PFSK-1 (cell line): ENCODE measurements around the gene FAM222B.

Experiments
- FOXP2 ChIP-seq: optimal IDR thresholded peaks from 2 replicates; pipeline ENCODE3; 2011; ENCODE audit warnings: borderline replicate concordance, control low read depth, inconsistent platforms; ENCODE audit not compliant: insufficient read depth; ENCODE audit errors: extremely low read length, extremely low read depth
- POLR2AphosphoS5 ChIP-seq: IDR thresholded peaks from 2 replicates; pipeline ENCODE4 v1.6.1; 2012; ENCODE audit warnings: low read depth, mild to moderate bottlenecking, control low read depth, low read length, moderate library complexity
- SIN3A ChIP-seq: IDR thresholded peaks from 2 replicates; pipeline ENCODE4 v1.6.1; 2012; ENCODE audit warnings: mild to moderate bottlenecking, low read length, moderate library complexity, borderline replicate concordance; ENCODE audit not compliant: insufficient read depth
- TAF1 ChIP-seq: IDR thresholded peaks from 2 replicates; pipeline ENCODE4 v1.6.1; 2012; ENCODE audit warnings: low read length, control low read depth, borderline replicate concordance; ENCODE audit not compliant: insufficient read depth
- TF ChIP-seq, protein P1 (sequence below), 2 experiments: IDR thresholded peaks; 2 replicates each; pipeline versions ENCODE4 v1.6.1 to v1.8.0; 2011 to 2012; ENCODE audit warnings: low read depth in 2 of 2, low read length in 2 of 2, control low read depth in 1 of 2, inconsistent platforms in 1 of 2, mild to moderate bottlenecking in 1 of 2, moderate library complexity in 1 of 2; ENCODE audit not compliant: insufficient read depth in 1 of 2

The FAM222B gene

DNA sequence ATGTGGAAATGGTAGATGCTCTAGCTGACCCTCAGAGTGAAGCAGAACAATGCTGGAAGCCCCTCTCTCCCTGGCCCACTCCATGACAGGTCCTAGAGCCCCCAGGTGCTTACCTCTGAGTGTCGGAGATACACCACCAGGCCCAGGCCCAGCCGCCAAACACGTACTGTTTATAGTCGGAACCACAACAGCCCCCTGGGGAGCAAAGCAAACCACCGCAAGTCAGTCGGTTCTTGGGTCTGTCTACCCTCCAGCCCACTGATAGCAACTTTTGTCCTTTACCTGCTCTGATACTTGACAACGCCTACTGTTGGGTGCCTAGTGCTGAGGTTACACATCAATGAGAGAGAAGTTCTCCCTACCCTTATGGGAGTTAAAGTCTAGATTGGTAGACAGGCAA lies 46.2 kb upstream of the FAM222B start:
- no peak for TF ChIP-seq FOXP2
- TF ChIP-seq POLR2AphosphoS5: no peak
- TF ChIP-seq, protein P1, sequence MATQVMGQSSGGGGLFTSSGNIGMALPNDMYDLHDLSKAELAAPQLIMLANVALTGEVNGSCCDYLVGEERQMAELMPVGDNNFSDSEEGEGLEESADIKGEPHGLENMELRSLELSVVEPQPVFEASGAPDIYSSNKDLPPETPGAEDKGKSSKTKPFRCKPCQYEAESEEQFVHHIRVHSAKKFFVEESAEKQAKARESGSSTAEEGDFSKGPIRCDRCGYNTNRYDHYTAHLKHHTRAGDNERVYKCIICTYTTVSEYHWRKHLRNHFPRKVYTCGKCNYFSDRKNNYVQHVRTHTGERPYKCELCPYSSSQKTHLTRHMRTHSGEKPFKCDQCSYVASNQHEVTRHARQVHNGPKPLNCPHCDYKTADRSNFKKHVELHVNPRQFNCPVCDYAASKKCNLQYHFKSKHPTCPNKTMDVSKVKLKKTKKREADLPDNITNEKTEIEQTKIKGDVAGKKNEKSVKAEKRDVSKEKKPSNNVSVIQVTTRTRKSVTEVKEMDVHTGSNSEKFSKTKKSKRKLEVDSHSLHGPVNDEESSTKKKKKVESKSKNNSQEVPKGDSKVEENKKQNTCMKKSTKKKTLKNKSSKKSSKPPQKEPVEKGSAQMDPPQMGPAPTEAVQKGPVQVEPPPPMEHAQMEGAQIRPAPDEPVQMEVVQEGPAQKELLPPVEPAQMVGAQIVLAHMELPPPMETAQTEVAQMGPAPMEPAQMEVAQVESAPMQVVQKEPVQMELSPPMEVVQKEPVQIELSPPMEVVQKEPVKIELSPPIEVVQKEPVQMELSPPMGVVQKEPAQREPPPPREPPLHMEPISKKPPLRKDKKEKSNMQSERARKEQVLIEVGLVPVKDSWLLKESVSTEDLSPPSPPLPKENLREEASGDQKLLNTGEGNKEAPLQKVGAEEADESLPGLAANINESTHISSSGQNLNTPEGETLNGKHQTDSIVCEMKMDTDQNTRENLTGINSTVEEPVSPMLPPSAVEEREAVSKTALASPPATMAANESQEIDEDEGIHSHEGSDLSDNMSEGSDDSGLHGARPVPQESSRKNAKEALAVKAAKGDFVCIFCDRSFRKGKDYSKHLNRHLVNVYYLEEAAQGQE (IDR thresholded peaks at IDR 0.05; ENCODE audit: insufficient read depth in 1 of 2, low read depth in 2 of 2, low read length in 2 of 2): no peak
- no peak for TF ChIP-seq TAF1
- no peak for TF ChIP-seq SIN3A

DNA sequence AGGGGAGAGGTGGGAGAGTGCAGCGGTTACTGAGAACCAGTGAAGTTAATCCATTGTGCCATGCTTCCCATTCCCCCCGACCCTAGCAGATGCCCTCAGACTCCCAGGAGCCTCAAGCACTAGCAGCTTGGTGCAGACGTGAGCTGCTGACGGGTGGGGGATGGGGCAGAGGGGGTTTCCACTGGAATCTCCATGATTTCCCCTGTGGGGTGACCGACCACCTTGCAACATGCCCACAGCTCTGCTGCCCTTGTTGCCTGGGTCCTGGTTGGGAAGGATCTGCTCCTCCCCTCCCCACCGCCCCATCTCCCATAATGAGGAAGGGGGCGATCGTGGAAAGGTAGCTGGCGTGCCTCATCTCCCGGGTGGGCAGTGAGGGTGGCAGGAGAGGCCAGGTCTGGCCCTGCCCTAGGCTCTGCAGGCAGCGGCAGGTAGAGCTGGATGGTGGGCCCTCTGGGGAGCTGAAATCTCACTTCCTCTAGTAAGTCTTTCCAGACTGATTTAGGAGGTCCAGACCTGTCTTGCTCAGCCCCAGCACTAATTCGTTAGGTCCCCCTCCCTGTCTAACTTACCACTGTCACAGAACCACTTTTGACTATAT lies 45.4 kb upstream of the FAM222B start:
- TF ChIP-seq SIN3A (no peak), FOXP2 (no peak), POLR2AphosphoS5 (no peak), TAF1 (no peak)
- TF ChIP-seq, protein P1 (IDR thresholded peaks at IDR 0.05; ENCODE audit: insufficient read depth in 1 of 2, low read depth in 2 of 2, low read length in 2 of 2): no peak

DNA sequence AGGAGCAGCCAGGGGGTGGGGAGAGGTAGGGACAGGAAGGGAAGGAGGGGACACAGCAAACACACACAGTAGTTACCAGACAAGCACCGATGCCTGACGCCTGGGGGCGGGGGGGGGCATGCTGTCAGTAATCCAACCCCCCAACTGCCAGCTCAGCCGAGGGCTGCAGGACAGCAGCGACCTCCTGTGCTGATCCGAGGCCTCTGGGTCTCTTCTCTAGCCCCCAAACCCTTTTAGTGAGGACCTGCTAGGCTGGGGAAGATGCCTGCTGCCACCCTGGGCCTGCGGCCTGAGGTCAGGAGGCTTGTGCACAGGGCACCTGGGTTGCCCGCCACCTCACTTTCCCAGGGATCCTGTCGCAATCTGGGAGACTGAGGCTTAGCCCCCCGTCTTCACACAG lies 43.4 kb upstream of the FAM222B start:
- no peak for TF ChIP-seq SIN3A
- TF ChIP-seq FOXP2: no peak
- TF ChIP-seq POLR2AphosphoS5: no peak
- TF ChIP-seq, protein P1 (IDR thresholded peaks at IDR 0.05; ENCODE audit: insufficient read depth in 1 of 2, low read depth in 2 of 2, low read length in 2 of 2): no peak
- TF ChIP-seq TAF1: no peak

DNA sequence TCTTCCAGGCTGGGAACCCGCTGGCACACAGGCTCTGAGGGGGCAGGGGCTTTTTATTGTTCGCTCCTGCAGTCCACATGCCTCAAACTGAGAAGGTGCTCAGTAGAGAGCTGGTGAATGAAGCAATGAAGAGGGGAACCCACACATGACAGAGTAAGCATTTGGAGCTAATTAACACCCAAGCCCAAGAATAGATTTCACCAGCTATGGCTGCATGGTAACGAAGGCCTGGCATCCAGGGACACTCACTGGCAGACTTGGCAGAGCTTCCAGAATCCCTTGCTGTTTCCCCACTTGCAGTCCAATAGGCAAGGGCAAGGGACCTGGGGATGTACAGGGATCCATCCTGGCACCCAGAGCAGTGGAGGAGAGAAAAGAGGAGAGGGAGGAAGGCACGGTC lies 42.8 kb upstream of the FAM222B start:
- TF ChIP-seq FOXP2: no peak
- no peak for TF ChIP-seq SIN3A
- no peak for TF ChIP-seq TAF1
- no peak for TF ChIP-seq POLR2AphosphoS5
- TF ChIP-seq, protein P1 (IDR thresholded peaks at IDR 0.05; ENCODE audit: insufficient read depth in 1 of 2, low read depth in 2 of 2, low read length in 2 of 2): no peak
